IMR-90 (cell line): Measurements from ENCODE around the gene MAEA.

Source experiments
- BHLHE40 ChIP-seq: fragments of 150-350 bp; IDR thresholded peaks from 2 replicates; pipeline ENCODE4 v1.6.1; 2016; ENCODE audit warnings: mild to moderate bottlenecking, low read depth, low read length
- CEBPB ChIP-seq: IDR thresholded peaks from 2 replicates; pipeline ENCODE4 v1.6.1; 2012; ENCODE audit warnings: low read depth, low read length, improper control_type of control experiment
- CTCF ChIP-seq: conservative IDR thresholded peaks from 2 replicates; pipeline ENCODE4 v1.5.1; 2012; ENCODE audit warnings: mild to moderate bottlenecking, low read depth, low read length, improper control_type of control experiment
- ELK1 ChIP-seq: fragments of 150-350 bp; IDR thresholded peaks from 2 replicates; pipeline ENCODE4 v1.6.1; 2016; ENCODE audit warnings: low read depth, mild to moderate bottlenecking, low read length, moderate library complexity, borderline replicate concordance
- FOS ChIP-seq: fragments of 150-350 bp; IDR thresholded peaks from 2 replicates; pipeline ENCODE4 v1.6.1; 2016; ENCODE audit warnings: low read depth, low read length
- MAFK ChIP-seq: IDR thresholded peaks from 2 replicates; pipeline ENCODE4 v1.6.1; 2012; ENCODE audit warnings: low read depth, low read length, improper control_type of control experiment
- MAZ ChIP-seq: IDR thresholded peaks from 2 replicates; pipeline ENCODE4 v1.6.1; 2012; ENCODE audit warnings: low read depth, mild to moderate bottlenecking, low read length, improper control_type of control experiment, moderate library complexity, borderline replicate concordance
- MXI1 ChIP-seq: IDR thresholded peaks from 2 replicates; pipeline ENCODE4 v1.6.1; 2012; ENCODE audit warnings: low read depth, mild to moderate bottlenecking, low read length, moderate library complexity, borderline replicate concordance
- POLR2A ChIP-seq: IDR thresholded peaks from 2 replicates; pipeline ENCODE4 v1.6.1; 2012; ENCODE audit warnings: mild to moderate bottlenecking, low read depth, low read length
- RAD21 ChIP-seq: IDR thresholded peaks from 2 replicates; pipeline ENCODE4 v1.6.1; 2012; ENCODE audit warnings: low read length, improper control_type of control experiment
- RFX5 ChIP-seq: IDR thresholded peaks from 2 replicates; pipeline ENCODE4 v1.8.0; 2012; ENCODE audit warnings: low read depth, mild to moderate bottlenecking, low read length, moderate library complexity
- SMC3 ChIP-seq: fragments of 150-350 bp; IDR thresholded peaks from 2 replicates; pipeline ENCODE4 v1.6.1; 2016; ENCODE audit warnings: low read depth, mild to moderate bottlenecking, antibody characterized with exemption, low read length, moderate library complexity
- TF ChIP-seq, protein P1 (sequence below): fragments of 150-350 bp; IDR thresholded peaks from 2 replicates; pipeline ENCODE4 v1.6.1; 2017; ENCODE audit warnings: mild to moderate bottlenecking, antibody characterized with exemption, low read length, low read depth

DNA sequence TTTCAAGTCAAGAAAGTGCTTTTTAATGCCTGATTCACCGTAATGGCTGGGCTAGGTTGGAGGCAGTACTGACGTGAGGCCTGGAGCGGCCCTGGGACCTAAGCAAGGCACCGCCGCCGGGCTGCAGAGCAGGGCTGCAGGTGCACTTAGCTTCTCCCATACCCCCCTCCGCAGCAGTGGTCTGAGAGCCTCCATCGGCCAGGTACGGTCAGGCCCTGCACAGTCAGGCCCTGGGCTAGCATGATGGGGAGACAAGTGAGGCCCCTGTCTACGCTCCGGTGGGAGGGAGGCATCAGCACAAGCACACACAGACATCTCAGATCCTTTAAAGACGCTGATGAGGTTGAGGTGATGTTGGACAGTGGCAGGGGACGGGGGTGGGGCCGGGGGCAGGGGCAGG is 4.7 kb downstream of the MAEA start:
- no peak for TF ChIP-seq POLR2A
- no peak for TF ChIP-seq FOS
- TF ChIP-seq CTCF: no peak
- no peak for TF ChIP-seq SMC3
- TF ChIP-seq ELK1: no peak
- no peak for TF ChIP-seq CEBPB
- no peak for TF ChIP-seq RAD21
- TF ChIP-seq BHLHE40: no peak
- TF ChIP-seq RFX5: no peak
- no peak for TF ChIP-seq MAZ
- no peak for TF ChIP-seq MXI1
- TF ChIP-seq MAFK: no peak
- TF ChIP-seq, protein P1, sequence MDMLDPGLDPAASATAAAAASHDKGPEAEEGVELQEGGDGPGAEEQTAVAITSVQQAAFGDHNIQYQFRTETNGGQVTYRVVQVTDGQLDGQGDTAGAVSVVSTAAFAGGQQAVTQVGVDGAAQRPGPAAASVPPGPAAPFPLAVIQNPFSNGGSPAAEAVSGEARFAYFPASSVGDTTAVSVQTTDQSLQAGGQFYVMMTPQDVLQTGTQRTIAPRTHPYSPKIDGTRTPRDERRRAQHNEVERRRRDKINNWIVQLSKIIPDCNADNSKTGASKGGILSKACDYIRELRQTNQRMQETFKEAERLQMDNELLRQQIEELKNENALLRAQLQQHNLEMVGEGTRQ: no peak
